ENCODE measurements around the gene CDK17.
"Not testable (repeated sequence)": the region's sequence is repeated elsewhere in the genome, so short reads cannot be mapped to it uniquely, and the experiment has no call there.

The CDK17 gene

DNA sequence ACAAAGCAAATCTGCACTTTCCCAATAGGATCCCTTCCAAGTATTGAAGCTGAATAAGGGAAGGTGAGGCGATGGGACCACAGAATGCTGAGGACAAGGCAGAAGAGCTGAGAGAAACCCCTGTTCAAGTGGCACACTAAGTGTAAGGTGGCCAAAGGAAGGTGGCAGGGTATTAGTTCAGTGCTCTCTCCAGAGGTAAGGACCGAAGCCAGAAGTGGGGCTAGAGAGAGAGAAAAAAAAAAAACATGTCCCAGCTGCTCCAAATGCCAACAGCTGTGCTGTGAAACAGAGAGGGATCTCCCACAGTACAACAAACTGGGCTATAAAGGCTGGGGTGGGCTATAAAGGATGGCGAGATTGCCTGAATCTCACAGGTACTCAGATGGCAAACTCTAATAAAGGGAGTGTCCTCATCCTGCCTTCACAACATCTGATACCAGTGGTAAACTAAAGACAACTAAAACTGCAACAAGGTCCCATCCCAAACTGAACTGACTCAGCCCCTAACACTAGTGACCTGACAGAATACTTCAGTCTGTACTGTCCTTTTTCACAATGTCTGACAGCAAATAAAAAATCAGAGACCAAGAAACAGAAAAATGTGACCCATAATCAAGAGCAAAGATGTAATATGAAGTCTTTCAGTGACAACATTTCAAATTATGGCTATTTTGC is 47.9 kb downstream of the CDK17 start:
- DNase-seq: no peak

DNA sequence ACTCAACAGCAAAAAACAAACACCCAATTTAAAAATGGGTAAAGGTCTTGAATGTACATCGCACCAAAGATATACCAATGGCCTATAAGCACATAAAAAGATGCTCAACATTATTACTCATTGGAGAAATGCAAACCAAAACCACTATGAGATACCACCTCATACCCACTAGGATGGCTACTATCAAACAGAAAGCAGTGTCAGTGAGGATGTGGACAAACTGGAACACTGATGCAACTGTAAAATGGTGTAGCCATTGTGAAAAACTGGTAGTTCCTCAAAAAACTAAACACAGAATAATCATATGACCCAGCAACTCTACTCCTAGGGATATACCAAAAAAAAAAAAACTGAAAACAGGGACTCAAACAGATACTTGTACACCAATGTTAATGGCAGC is 49.3 kb downstream of the CDK17 start:
- no peak for DNase-seq

DNA sequence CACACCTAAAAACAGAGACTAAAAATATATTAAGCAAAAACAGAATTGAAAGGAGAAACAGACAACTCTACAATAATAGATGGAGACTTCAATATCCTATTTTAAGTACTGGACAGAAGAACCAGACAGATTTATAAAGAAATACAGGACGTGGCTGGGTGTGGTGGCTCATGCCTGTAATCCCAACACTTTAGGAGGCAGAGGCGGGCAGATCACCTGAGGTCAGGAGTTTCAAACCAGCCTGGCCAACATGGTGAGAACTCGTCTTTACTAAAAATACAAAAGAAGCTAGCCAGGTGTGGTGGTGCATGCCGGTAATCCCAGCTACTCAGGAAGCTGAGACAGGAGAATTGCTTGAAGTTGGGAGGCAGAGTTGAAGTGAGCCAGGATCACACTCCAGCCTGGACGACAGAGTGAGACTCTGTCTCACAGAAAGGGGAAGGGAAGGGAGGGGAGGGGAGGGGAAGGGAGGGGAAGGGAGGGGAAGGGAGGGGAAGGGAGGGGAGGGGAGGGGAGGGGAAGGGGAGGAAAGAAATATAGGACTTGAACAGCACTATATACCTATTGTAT is 53.0 kb downstream of the CDK17 start:
- DNase-seq: no peak

DNA sequence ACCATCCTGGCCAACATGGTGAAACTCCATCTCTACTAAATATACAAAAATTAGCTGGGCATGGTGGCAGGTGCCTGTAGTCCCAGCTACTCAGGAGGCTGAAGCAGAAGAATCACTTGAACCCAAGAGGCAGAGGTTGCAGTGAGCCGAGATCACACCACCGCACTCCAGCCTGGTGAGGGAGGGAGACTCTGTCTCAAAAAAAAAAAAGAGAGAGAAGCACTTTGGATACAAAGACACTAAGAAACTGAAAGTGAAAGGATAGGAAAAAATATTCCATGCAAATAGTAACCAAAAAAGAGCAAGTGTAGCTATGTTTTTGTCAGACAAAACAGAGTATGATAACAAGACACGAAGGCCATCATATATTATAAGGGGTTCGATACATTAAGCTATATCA is 53.5 kb downstream of the CDK17 start:
- DNase-seq: not testable (repeated sequence)

DNA sequence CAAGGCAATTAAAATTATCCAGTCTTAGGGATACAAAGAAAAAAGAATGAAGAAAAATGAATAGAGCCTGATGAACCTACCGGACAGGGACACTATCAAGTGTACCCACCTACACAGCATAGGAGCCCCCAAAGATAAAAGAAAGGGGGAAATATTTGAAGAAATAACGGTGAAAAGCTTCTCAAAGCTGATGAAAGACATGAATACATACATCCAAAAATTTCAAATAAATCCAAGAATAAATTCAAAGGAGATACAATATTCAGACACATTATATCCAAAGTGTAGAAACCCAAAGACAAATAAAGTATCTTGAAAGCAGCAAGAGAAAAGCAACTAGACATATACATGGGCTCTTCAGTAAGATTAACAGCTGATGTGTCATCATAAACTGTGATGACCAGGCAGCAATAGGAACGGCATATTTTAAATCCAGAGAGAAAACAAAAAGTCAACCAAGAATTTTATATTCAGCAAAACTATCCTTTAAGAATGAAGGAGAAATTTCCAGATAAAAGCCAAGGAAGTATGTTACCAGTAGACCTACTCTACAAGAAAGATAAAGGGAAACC is 56.0 kb downstream of the CDK17 start:
- DNase-seq: no peak

DNA sequence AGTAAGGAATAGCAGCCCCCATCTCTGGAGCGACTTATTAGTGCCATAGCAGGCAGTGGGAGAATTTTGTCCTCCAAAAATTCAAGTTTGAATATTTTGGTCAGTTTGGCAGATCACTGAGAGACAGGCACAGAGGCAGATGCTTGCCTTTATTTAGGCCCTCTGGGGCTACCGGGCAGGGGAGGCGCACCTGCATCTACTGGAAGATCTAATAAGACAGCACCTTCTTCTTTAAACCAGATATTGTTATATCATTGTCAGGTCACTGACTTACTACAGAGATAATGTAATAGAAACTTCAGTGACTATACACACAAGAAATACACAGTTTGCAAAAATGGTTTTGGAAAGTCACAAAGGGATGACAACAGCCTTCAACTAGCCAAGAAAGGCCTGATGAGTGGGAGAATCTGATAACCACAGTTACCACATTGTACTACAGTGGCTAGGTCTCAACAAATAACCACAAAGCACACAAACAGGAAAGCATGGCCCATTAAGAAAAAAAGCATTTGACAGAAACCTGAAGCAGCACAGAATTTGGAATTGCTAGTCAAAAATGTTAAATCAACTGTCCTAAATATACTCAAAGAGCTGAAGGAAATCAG is 56.8 kb downstream of the CDK17 start:
- DNase-seq: no peak

DNA sequence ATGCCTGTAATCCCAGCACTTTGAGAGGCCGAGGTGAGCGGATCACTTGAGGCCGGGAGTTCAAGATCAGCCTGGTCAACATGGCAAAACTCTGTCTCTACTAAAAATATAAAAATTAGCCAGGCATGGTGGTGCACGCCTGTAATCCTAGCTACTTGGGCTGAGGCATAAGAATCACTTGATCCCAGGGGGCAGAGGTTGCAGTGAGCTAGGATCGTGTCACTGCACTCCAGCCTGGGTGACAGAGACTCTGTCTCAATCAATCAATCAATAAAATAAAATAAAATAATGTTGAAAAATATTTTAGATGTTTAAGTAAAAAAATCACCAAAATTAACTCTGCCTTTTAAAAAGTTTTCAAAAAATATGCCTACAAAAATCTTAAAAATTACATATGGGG is 60.6 kb downstream of the CDK17 start:
- not testable (repeated sequence) for DNase-seq

DNA sequence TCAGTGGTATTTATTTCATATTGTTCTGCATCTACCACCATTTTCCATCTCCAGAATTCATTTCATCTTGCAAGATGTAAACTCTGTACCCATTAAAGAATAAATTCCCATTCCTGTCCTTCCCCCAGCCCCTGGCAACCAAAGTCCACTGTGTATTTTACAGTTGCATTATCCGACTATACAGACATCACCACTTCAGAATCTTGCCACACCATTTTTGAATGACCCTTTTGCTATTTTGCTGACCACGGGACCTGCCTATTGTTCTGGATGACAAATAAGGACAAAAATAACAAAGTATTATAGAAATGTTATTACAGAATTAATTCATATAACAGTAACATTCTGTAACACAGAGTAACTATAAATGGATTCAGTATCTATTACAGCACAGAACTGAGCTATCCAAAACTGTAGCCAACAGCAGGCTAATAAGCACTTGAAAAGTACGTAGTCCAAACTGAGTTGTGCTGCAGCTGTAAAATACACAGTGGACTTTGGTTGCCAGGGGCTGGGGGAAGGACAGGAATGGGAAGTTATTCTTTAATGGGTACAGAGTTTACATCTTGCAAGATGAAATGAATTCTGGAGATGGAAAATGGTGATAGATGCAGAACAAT is 61.3 kb downstream of the CDK17 start:
- DNase-seq: no peak

DNA sequence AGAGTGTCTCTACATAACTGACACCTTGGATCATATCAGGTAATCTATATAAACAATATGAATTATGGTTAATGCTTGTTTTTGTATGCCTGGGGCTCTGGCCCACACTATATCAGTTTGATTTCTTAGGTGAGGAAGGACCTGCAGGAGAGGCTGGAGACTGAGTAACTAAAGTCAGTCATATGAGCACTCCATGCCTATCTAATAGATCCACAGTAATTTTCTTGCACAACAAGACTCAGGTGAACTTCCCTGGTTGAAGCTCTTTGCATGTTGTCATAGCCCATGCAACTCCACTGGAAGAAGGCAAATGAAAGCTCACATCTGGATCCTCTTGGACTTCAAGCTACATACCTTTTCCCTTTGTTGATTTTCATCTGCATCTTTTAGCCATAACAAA is 62.3 kb downstream of the CDK17 start:
- DNase-seq: no peak

DNA sequence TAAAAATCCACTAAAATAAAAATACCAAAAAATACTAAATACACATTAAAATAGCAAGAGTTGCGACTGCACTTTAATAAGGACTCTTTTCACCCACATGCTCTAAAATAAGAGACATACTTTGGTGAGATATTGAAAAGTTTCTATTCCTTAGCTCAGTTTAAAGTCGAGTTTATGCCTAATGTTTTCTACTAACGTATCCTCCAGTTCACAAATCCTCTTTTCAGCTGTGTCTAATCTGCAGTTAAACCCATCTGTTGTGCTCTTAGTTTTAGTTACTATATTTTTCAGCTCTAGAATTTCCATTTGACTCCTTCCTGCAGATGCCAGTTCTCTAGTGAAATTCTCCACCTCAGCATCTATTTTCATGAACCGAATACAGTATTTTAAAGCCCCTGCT is 63.8 kb downstream of the CDK17 start:
- no peak for DNase-seq

DNA sequence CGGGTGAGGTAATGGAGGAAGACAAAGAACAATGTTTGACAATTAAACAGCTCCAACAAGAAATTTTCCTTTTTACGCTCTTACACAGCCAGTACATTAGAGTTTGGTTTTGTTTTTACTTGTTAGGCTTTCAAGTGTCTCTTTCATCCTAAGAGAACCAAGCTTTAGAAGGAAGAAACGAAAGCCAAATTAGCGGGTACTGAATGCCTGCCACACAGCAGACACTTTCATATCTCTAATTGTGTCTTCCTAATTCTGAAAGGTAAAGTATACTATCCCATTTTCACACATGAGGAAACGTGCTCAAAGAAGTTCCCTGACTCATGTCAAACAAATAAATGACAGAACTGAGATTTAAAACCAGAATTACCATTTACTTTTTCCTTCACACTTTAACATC is 65.0 kb downstream of the CDK17 start:
- no peak for DNase-seq

DNA sequence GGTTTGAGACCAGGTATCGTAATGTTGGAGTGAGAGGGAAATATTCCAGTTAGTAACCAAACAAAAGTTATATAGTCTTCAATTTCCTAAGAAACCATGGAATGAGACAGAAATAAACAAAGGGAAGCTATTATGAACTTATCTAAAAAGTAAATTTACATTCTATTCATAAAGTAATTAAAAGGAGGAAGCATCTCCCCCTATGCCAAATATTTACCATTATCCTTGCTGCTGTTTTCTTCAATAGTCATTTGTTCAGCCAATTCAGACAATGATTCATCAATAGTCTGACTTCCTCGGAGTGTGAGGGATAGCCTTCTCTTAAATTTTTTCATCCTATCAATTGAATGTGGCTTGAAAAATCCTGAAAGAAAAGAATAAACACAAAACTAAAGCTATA is 65.7 kb downstream of the CDK17 start:
- DNase-seq: no peak

DNA sequence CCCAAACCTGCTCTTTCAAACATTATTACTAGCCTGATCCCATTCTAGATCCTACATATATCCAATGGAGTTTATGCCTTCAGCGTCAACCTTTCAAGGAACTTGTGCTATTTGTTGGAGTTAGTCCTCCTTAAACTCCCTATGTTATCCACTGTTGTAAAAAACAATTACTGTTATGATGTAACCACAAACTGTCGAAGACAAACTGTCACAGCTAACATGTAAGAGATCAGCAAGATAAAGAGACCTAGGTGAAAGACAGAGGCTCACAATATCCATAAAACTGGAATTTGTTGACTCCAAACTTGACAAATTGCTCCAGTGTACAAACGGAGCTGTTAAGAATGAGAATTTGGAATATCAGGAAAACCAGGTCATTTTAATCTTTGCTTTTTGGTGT is 70.7 kb downstream of the CDK17 start:
- DNase-seq: no peak

DNA sequence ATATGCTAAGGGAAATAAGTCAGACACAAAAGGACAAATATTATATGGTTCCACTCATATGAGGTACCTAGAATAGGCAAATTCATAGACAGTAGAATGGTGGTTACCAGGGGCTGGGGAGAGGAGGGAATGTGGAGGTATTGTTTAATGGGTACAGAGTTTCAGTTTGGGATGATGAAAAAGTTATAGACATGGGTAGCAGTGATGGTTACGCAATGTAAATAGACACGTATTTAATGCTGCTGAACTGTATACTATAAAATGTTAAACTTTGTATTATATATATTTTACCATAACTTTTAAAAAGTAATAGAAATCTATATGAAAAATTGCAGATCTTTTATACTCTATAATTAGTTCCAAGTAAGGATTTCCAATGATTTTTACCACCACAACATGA is 71.2 kb downstream of the CDK17 start:
- no peak for DNase-seq

DNA sequence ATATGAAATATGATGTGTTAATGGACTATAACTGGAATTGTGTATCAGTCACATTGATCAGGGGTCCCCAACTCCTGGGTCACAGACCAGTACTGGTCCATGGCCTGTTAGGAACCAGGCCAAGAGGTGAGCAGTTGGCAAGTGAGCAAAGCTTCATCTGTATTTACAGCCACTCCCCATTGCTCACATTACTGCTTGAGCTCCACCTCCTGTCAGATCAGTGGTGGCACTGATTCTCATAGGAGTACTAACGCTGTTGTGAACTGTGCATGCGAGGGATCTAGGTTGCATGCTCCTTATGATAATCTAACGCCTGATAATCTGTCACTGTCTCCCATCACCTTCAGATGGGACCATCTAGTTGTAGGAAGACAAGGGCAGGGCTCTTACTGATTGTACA is 72.3 kb downstream of the CDK17 start:
- no peak for DNase-seq

DNA sequence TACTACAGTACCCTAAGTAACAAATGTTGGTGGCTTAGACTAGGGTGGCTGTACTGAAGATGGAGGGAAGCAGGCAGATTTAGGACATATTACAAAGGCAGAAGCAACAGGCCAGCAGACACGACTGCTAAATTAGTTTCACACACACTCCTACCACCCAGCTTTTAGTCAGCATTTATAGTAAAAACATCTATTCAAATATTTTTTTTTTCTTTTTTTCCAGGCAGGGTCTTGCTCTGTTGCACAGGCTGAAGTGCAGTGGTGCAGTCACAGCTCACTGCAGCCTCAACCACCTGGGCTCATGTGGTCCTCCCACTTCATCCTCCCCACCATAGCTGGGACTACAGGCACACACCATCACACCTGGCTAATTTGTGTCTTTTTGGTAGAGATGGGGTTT is 72.9 kb downstream of the CDK17 start:
- DNase-seq: no peak

DNA sequence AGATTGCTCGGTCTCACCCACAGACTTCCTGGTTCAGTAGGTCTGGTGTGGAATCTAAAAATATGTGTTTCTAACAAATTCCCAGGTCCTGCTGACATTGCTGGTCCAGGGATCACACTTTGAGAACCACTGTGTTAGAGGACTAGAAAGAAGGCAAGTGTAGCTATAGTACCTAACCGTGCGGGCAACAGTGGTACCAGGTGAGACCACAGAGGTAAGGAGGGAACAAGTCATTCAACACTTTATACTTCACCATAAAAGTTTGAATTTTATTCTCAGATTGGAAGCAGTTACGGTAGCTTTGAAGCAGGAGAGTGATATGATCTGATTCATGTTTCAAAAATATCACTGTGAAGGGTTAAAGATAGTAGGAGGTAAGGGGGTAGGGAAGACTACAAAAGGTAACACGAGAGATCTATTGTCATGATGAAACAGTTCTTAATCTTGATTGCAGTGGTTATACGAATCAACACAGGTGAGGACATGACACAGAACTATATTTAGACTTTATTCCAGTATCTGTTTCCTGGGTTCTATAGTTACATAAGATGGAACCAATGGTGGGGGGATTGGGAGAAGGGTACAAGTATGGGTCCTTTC is 73.5 kb downstream of the CDK17 start:
- no peak for DNase-seq

DNA sequence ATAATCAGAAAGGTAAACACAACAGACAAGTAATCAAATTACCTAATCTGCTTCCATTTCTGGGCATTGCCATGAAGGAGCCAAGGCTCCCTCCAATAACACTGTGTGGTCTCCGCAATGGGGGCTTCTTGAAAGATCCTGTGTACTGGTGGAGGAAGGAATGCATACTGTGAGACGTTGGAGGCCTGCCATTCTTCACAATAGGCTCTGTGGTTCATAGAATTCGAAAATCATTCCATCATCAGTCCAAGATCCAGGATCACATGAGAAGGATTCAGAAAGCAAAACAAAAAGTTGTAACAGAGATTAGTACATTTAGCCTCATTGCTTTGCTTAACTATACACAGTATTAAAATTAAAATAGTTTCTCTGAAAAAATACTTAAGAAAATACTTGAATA is 76.3 kb downstream of the CDK17 start:
- DNase-seq: no peak

DNA sequence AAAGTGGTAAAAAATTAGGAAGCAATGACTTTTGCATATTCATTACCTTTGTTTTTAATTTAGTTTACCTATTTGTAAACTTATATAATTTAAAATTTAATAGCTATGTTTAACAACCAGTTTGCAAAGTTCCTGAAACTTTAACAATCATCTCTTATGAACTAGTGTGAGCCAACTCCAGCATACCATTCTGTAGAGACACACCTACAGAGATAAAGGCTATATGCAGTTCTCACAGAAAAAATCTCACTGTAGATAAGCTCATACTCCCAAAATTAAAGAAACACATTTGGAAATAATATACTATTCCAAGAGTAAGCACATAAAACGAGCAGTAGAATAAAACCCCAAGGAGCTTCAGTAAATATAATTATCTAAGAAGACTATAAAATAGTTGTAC is 77.5 kb downstream of the CDK17 start:
- DNase-seq: no peak

DNA sequence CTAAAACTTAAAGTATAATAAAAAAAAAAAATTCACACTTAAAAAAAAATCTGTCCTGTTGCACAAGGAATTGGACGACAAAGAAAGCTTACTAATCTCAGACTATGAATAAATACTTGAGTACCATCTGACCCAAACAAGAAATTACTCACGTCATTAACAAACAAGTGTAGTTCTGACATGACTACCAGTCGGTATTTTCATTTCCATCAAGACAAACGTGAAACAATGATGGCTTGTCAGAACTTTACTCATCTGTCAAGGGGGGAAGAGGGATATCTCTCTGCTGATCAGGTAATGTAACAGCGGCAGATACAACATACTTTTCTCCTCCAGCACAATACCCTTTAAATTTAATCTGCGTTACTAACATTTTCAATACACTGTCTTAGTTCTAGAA is 78.3 kb downstream of the CDK17 start:
- DNase-seq: no peak

DNA sequence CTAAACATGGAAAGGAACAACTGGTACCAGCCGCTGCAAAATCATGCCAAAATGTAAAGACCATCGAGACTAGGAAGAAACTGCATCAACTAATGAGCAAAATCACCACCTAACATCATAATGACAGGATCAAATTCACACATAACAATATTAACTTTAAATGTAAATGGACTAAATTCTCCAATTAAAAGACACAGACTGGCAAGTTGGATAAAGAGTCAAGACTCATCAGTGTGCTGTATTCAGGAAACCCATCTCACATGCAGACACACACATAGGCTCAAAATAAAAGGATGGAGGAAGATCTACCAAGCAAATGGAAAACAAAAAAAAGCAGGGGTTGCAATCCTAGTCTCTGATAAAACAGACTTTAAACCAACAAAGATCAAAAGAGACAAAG is 82.4 kb downstream of the CDK17 start:
- DNase-seq: not testable (repeated sequence)

DNA sequence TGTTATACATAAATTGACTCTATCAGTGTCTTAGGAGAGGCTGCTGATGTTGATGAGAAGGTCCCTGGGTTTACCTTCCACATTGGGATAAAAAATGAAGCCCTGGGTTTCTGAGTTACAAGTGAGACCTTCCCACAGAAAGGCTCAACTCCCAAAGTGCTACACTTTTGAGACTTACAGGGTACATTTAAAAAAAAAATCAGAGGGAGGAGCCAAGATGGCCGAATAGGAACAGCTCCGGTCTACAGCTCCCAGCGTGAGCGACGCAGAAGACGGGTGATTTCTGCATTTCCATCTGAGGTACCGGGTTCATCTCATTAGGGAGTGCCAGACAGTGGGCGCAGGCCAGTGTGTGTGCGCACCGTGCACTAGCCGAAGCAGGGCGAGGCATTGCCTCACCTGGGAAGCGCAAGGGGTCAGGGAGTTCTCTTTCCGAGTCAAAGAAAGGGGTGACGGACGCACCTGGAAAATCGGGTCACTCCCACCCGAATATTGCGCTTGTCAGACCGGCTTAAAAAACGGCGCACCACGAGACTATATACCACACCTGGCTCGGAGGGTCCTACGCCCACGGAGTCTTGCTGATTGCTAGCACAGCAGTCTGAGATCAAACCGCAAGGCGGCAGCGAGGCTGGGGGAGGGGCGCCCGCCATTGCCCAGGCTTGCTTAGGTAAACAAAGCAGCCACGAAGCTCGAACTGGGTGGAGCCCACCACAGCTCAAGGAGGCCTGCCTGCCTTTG is 84.3 kb downstream of the CDK17 start:
- not testable (repeated sequence) for DNase-seq

DNA sequence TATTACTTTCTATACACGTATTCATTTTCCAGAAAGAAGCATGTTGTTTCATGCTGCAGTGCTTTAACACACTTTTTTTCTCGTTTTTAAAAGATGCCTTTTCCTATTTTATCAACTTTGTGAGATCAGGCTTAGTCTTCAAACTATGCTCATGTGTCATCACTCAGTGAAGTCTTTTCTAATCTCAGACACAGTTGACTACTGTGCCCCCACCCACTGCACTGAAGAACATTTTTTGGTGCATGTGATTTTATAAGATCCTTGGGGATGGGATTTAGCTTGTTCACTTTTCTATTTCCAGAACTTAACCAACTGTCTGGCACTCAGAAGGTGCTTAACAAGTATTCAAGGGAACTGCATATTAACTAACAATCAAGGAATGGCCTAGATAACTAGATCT is 85.5 kb downstream of the CDK17 start:
- no peak for DNase-seq

All from T-helper 9 cell (primary cell).